Measurements from ENCODE around the gene NMT1. TPM values are rescaled to one million over a fixed set of nuclear protein-coding genes. Genes with fewer than 3 reads are reported as not detected.

The NMT1 gene
- total and polyA plus RNA-seq, 2 of the 13 experiments (the other 11 are each of a cell fraction or from before 2014, with no cell fraction given): 75.7 to 142 TPM

- TF ChIP-seq GLI4 (CRISPR knock-in tag; IDR thresholded peaks at IDR 0.05; ENCODE audit: borderline replicate concordance) (peak; percentile 48; the same call in 1 of the 2 replicates), ERF (CRISPR knock-in tag; IDR thresholded peaks at IDR 0.05) (0 out of 2 replicates have a peak, but pooled peaks have one; percentile 37), KDM1A (CRISPR knock-in tag; IDR thresholded peaks at IDR 0.05) (peak; percentile 32; the same call in 1 of the 2 replicates), E2F2 (CRISPR knock-in tag; IDR thresholded peaks at IDR 0.05; ENCODE audit: borderline replicate concordance) (no peak), ZNF446 (CRISPR knock-in tag; IDR thresholded peaks at IDR 0.05) (no peak), SALL1 (CRISPR knock-in tag; IDR thresholded peaks at IDR 0.05) (peak; percentile 24; the same call in 1 of the 2 replicates), KDM3A (CRISPR knock-in tag; IDR thresholded peaks at IDR 0.05; ENCODE audit: low read depth) (0 out of 2 replicates have a peak, but pooled peaks have one; percentile 64), ZNF512B (CRISPR knock-in tag; IDR thresholded peaks at IDR 0.05; ENCODE audit: borderline replicate concordance) (peak; percentile 63; the same call in 1 of the 2 replicates), BRD4 (CRISPR knock-in tag; IDR thresholded peaks at IDR 0.05) (0 out of 2 replicates have a peak, but pooled peaks have one; percentile 15), ZMYM3 (CRISPR knock-in tag; IDR thresholded peaks at IDR 0.05) (peak; percentile 95), PHF8 (CRISPR knock-in tag; IDR thresholded peaks at IDR 0.05) (no peak), ZBTB7B (CRISPR knock-in tag; IDR thresholded peaks at IDR 0.05) (peak; percentile 98), ZNF816 (CRISPR knock-in tag; IDR thresholded peaks at IDR 0.05; ENCODE audit: borderline replicate concordance) (0 out of 2 replicates have a peak, but pooled peaks have one; percentile 39), ARNT2 (CRISPR knock-in tag; IDR thresholded peaks at IDR 0.05; ENCODE audit: low read depth) (0 out of 2 replicates have a peak, but pooled peaks have one; percentile 27), TRAFD1 (CRISPR knock-in tag; IDR thresholded peaks at IDR 0.05; ENCODE audit: borderline replicate concordance) (peak; percentile 79; the same call in 1 of the 2 replicates), DR1 (CRISPR knock-in tag; IDR thresholded peaks at IDR 0.05) (0 out of 2 replicates have a peak, but pooled peaks have one; percentile 4), ZNF563 (CRISPR knock-in tag; IDR thresholded peaks at IDR 0.05) (0 out of 2 replicates have a peak, but pooled peaks have one; percentile 12), MXI1 (IDR thresholded peaks at IDR 0.05; ENCODE audit: borderline replicate concordance, low read depth, low read length) (no peak; the same call in 2 of the 3 replicates), TSC22D2 (CRISPR knock-in tag; IDR thresholded peaks at IDR 0.05; ENCODE audit: borderline replicate concordance) (no peak), NCOR1 (IDR thresholded peaks at IDR 0.05; ENCODE audit: borderline replicate concordance, low read length) (no peak; the same call in 1 of the 2 replicates), MTA1 (CRISPR knock-in tag; IDR thresholded peaks at IDR 0.05; ENCODE audit: borderline replicate concordance) (no peak), RFXAP (CRISPR knock-in tag; IDR thresholded peaks at IDR 0.05; ENCODE audit: borderline replicate concordance) (0 out of 2 replicates have a peak, but pooled peaks have one; percentile 34), ZNF569 (CRISPR knock-in tag; IDR thresholded peaks at IDR 0.05; ENCODE audit: borderline replicate concordance) (peak; percentile 63; the same call in 1 of the 2 replicates), EED (CRISPR knock-in tag; IDR thresholded peaks at IDR 0.05) (no peak)
These were observed 70.7 kb downstream of the NMT1 start (continued) for GRCh38 chr17:45131616-45132319.

All from HepG2 (cell line).